ENCODE measurements around the gene ACADVL.

- TF ChIP-seq CTCF (IDR thresholded peaks at IDR 0.05) (no peak), POLR2A (IDR thresholded peaks at IDR 0.05) (no peak), EP300 (IDR thresholded peaks at IDR 0.05) (no peak), POLR2AphosphoS5 (IDR thresholded peaks at IDR 0.05) (no peak)
These were observed 11.6 kb upstream of the ACADVL start for GRCh38 chr17:7208027-7208571.

All from sigmoid colon (tissue), 4 donors.